ENCODE results near the gene SDC1. TPM values are rescaled to one million over a fixed set of nuclear protein-coding genes. Genes with fewer than 3 reads are reported as not detected.

The SDC1 gene
- total RNA-seq, 1 donor from 2014 or later, result 115 TPM

DNA sequence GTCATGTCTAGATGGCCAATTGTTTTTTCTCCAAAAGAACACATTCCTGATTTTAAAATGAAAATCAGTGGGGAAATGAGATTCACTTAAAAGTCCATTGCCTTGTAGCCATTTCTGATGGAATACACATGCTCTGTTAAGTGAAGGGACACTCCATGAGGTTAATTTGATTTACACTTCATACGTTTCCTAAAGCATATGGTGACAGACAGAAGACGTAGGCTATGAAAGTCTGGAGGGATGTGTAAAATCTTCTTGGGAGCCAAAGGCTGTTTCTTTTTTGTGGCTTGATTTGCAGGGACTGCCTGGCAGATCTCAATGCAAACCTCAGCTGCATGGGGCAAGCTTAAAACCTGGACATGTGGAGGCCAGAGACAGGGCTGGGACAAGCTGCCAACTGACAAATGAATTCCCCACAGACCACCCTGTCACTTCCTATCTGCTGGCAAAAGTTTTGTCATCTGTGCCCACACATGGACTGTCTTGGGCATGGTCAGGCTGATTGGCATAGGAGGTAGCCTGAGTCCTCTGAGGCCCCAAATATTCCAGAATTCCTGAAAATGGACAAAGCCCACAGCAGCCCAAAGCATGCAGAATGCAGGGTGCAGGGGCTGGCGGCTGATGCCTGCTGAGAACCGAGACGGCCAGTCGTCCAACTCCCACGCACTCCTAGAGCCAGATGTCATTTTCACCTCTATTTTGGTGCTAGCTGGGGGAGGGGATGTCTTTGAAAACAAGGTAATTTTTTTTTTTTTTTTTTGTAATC is 73.9 kb downstream of the SDC1 start:
- TF ChIP-seq, protein P1, sequence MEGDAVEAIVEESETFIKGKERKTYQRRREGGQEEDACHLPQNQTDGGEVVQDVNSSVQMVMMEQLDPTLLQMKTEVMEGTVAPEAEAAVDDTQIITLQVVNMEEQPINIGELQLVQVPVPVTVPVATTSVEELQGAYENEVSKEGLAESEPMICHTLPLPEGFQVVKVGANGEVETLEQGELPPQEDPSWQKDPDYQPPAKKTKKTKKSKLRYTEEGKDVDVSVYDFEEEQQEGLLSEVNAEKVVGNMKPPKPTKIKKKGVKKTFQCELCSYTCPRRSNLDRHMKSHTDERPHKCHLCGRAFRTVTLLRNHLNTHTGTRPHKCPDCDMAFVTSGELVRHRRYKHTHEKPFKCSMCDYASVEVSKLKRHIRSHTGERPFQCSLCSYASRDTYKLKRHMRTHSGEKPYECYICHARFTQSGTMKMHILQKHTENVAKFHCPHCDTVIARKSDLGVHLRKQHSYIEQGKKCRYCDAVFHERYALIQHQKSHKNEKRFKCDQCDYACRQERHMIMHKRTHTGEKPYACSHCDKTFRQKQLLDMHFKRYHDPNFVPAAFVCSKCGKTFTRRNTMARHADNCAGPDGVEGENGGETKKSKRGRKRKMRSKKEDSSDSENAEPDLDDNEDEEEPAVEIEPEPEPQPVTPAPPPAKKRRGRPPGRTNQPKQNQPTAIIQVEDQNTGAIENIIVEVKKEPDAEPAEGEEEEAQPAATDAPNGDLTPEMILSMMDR (conservative IDR thresholded peaks at IDR 0.05; ENCODE audit: low read depth, low read length), result no peak
- no peak overlapping the region for H3K4me3 ChIP-seq (ENCODE audit: low read depth, low read length)
- DNase-seq (ENCODE audit: low read depth), result no peak

Other genes starting within 250 kb of the SDC1 start
- 5.2 and 11.3 TPM in 2 replicates for gene WDR35, start 235.0 kb downstream of the SDC1 start, total RNA-seq
- gene MATN3, start 212.5 kb downstream of the SDC1 start, total RNA-seq, result 9.7 and 9.8 TPM in 2 replicates
- gene LAPTM4A, start 173.5 kb downstream of the SDC1 start, total RNA-seq, result 127 and 128 TPM in 2 replicates
- 14.9 and 19.8 TPM in 2 replicates for gene PUM2, start 125.7 kb upstream of the SDC1 start, total RNA-seq
- 160 and 161 TPM in 2 replicates for gene RHOB, start 221.9 kb upstream of the SDC1 start, total RNA-seq